ENCODE data around the gene LHFPL5.

LHFPL5 gene

GRCh38 chr6:35804996-35805736 lies at the start of gene LHFPL5:
TSS of gene LHFPL5 (plus strand) at chr6:35805352. CDS start at chr6:35805671, 319 bp downstream.
- DNase-seq, result no peak

GRCh38 chr6:35757456-35758123 lies 47.6 kb upstream of the LHFPL5 start:
- DNase-seq, result peak; percentile 16

GRCh38 chr6:35759426-35759825 lies 45.7 kb upstream of the LHFPL5 start:
- DNase-seq, result no peak

GRCh38 chr6:35765739-35766138 lies 39.4 kb upstream of the LHFPL5 start:
- no peak for DNase-seq

GRCh38 chr6:35769211-35769610 lies 35.9 kb upstream of the LHFPL5 start:
- DNase-seq, result no peak

- no peak for DNase-seq
These were observed 33.9 kb upstream of the LHFPL5 start for GRCh38 chr6:35771343-35771627.

- no peak for DNase-seq
These were observed 30.9 kb upstream of the LHFPL5 start for GRCh38 chr6:35774116-35774794.

- no peak for DNase-seq
These were observed 30.1 kb upstream of the LHFPL5 start for GRCh38 chr6:35775031-35775430.

- DNase-seq, result no peak
These were observed 28.6 kb upstream of the LHFPL5 start, which contains the start of gene CLPSL2 for GRCh38 chr6:35776364-35777215. TSS of gene CLPSL2 (plus strand) at chr6:35776598. CDS start at chr6:35776619, 21 bp downstream.

- DNase-seq, result no peak
These were observed 27.6 kb upstream of the LHFPL5 start for GRCh38 chr6:35777356-35778102.

- no peak for DNase-seq
These were observed 26.7 kb upstream of the LHFPL5 start for GRCh38 chr6:35778437-35778836.

- DNase-seq, result no peak
These were observed 24.4 kb upstream of the LHFPL5 start, which contains the start of gene CLPSL1 for GRCh38 chr6:35780719-35781118. TSS of gene CLPSL1 (plus strand) at chr6:35781019. CDS start at chr6:35781111, 92 bp downstream.

- no peak for DNase-seq
These were observed 23.9 kb upstream of the LHFPL5 start for GRCh38 chr6:35781290-35781689.

- DNase-seq, result no peak
These were observed 22.7 kb upstream of the LHFPL5 start for GRCh38 chr6:35782424-35782823.

- no peak for DNase-seq
These were observed 21.0 kb upstream of the LHFPL5 start for GRCh38 chr6:35784200-35784599.

GRCh38 chr6:35786272-35786671 lies 18.9 kb upstream of the LHFPL5 start:
- no peak for DNase-seq

GRCh38 chr6:35786810-35787209 lies 18.3 kb upstream of the LHFPL5 start:
- DNase-seq, result no peak

- DNase-seq, result no peak
These were observed 17.6 kb upstream of the LHFPL5 start for GRCh38 chr6:35787266-35788218.

GRCh38 chr6:35788423-35788982 lies 16.6 kb upstream of the LHFPL5 start:
- DNase-seq, result no peak

- no peak for DNase-seq
These were observed 14.5 kb upstream of the LHFPL5 start for GRCh38 chr6:35790683-35791082.

Data from NCI-H524 treated with DMSO at 0.1 percent for 48 hours (cell line).